CD1c-positive myeloid dendritic cell (primary cell): ENCODE measurements around the gene SIX6.
"Not testable (repeated sequence)": the region's sequence is repeated elsewhere in the genome, so short reads cannot be mapped to it uniquely, and the experiment has no call there.

ENCODE experiments used
- DNase-seq: peaks from one replicate; pipeline ENCODE4 v3.0.0-alpha.2; 2016; ENCODE audit errors: extremely low spot score

Gene SIX6

GRCh38 chr14:60508707-60509437 lies at the start of gene SIX6:
Gene SIX6, plus strand, starts transcription at chr14:60509146. Its CDS starts 253 bp downstream, at chr14:60509399.
- DNase-seq: no peak

- not testable (repeated sequence) for DNase-seq
Measured at GRCh38 chr14:60480248-60480647, 28.7 kb upstream of the SIX6 start.

GRCh38 chr14:60482743-60483142 lies 26.2 kb upstream of the SIX6 start:
- DNase-seq: no peak

GRCh38 chr14:60485057-60485597 lies 23.8 kb upstream of the SIX6 start:
- no peak for DNase-seq

- no peak for DNase-seq
Measured at GRCh38 chr14:60485598-60486251, 23.2 kb upstream of the SIX6 start, which contains the start of gene C14orf39. Gene C14orf39, minus strand, starts transcription at chr14:60486063. Its CDS starts 985 bp downstream, at chr14:60485078.

- no peak for DNase-seq
Measured at GRCh38 chr14:60487211-60487610, 21.7 kb upstream of the SIX6 start.

GRCh38 chr14:60488175-60488574 lies 20.8 kb upstream of the SIX6 start:
- no peak for DNase-seq

GRCh38 chr14:60490270-60490669 lies 18.7 kb upstream of the SIX6 start:
- no peak for DNase-seq

- DNase-seq: no peak
Measured at GRCh38 chr14:60495946-60496345, 13.0 kb upstream of the SIX6 start.

- DNase-seq: no peak
Measured at GRCh38 chr14:60502541-60502940, 6.4 kb upstream of the SIX6 start.

GRCh38 chr14:60505448-60505847 lies 3.5 kb upstream of the SIX6 start:
- no peak for DNase-seq

GRCh38 chr14:60506010-60506409 lies 2.9 kb upstream of the SIX6 start:
- DNase-seq: no peak

- DNase-seq: no peak
Measured at GRCh38 chr14:60506462-60506984, 2.4 kb upstream of the SIX6 start.

- no peak for DNase-seq
Measured at GRCh38 chr14:60506985-60507829, 1.7 kb upstream of the SIX6 start.

- no peak for DNase-seq
Measured at GRCh38 chr14:60508363-60508706, 611 bp upstream of the SIX6 start.

GRCh38 chr14:60509438-60510253 lies 700 bp downstream of the SIX6 start:
- no peak for DNase-seq

GRCh38 chr14:60510254-60510950 lies 1.5 kb downstream of the SIX6 start:
- no peak for DNase-seq

GRCh38 chr14:60510951-60511599 lies 2.1 kb downstream of the SIX6 start:
- no peak for DNase-seq

GRCh38 chr14:60512126-60512525 lies 3.2 kb downstream of the SIX6 start:
- no peak for DNase-seq

GRCh38 chr14:60512973-60513571 lies 4.1 kb downstream of the SIX6 start:
- no peak for DNase-seq
